ENCODE results near the gene SPATA4.

Gene SPATA4

GRCh38 chr4:176189891-176190795 lies 5.2 kb downstream of the SPATA4 start:
- no peak for DNase-seq

GRCh38 chr4:176188654-176189053 lies 6.7 kb downstream of the SPATA4 start:
- no peak for DNase-seq

GRCh38 chr4:176187624-176188023 lies 7.8 kb downstream of the SPATA4 start:
- no peak for DNase-seq

- no peak for DNase-seq
These were observed 8.6 kb downstream of the SPATA4 start for GRCh38 chr4:176186671-176187395.

DNA sequence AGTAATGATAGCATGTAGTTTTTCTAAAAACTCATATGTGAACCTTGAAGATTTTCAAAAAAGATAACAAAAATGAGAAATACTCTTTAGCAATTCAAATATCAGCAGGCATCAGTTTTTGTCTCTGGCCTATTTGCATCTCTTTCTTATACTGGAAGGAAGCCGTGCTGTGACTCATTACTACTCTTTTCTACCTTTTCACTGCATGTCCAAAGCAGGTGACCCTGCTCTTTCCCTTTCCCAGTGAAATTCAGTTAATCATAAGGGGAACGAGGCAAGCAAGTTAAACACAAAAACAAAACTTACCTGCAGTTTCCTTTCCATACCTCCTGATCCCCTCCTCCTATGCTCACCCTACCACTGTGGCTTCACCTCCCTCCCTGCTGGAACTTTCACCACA lies 9.3 kb downstream of the SPATA4 start:
- DNase-seq = no peak

- no peak for DNase-seq
These were observed 10.3 kb downstream of the SPATA4 start for GRCh38 chr4:176185051-176185450.

GRCh38 chr4:176163041-176163440 lies 32.3 kb downstream of the SPATA4 start:
- DNase-seq = no peak

- no peak for DNase-seq
These were observed 38.7 kb downstream of the SPATA4 start for GRCh38 chr4:176156656-176157055.

- no peak for DNase-seq
These were observed 42.3 kb downstream of the SPATA4 start for GRCh38 chr4:176153124-176153523.

GRCh38 chr4:176150704-176151103 lies 44.7 kb downstream of the SPATA4 start:
- DNase-seq = no peak

- peak; percentile 2 for DNase-seq
These were observed 45.1 kb downstream of the SPATA4 start for GRCh38 chr4:176150356-176150682.

GRCh38 chr4:176149680-176150355 lies 45.6 kb downstream of the SPATA4 start:
- no peak for DNase-seq

DNA sequence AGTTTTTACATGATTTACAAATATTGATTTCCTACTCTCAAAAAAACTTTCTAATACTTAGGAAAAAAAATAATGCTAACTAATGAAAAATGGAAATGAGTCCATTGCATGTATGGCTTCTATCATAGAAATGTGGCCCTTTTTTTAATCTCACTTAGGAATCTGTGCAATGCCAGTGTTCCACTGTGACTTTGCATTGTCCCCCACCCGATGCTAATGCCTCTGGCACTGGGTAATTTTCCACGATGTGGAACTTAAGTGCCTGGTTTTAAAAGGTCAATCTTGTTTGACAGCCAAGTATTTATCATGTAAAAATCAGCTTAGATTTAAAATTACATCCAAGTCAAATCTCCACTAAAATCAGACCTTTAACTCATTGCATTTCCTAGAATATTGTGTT lies 53.1 kb downstream of the SPATA4 start:
- DNase-seq = no peak

DNA sequence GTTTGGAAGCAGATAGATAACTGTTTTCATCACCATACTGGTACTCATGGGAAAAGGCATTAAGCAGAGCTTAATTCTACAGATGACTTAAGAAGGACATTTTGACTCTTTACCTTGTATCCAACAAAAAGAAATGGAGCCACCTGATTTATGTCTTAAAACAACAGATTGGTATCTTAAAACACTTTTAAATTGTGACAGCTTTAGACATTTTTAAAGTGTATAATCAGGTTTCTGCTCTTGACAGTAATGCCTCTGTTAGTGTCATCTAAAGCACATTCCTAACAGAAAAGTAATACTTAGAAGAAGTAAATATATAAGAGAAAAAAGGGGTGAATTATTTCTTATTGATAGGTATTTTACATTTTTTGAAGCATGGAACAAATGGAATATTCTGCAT lies 55.9 kb downstream of the SPATA4 start:
- no peak for DNase-seq

DNA sequence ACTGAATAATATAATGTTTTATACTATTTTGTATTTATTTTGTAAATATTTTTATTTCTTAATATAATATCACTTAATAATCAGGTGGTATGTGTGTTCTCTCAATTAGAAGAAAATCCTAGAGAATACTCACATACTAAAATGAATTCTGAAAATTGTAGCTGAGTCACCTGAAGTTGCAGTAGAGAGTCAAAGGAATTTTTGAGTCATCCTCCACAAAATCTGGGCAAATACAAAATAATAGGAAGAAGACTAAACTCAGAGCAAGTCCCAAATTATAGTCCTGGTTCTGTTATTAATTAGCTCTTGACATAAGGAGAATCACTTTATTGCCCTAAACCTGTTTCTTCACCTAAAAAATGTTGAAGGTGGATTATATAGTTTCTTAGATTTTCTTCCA lies 57.8 kb downstream of the SPATA4 start:
- DNase-seq = no peak

DNA sequence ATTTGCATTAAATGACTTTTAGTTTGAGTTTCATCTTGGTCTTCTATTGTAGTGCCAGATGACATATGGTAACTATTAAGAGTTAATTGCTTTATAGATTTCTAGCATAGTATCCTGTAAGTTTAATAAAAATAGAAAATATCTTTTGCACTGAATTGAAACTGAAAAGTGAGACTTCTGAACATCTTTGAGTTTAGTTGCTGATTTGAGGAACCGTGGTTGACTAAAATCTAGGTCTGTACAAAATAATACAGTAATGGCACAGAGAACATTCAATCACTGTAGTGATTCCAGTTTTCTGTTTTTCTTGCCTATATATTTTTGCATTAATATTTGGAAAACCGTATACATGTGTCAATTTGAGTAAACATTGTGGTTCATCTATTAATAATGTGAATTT lies 60.7 kb downstream of the SPATA4 start:
- no peak for DNase-seq
